HPDE6-E6E7 (cell line): ENCODE measurements around the gene RHCE.
A peak's percentile ranks its signal among the peaks of the same experiment; 100 is the strongest.
"Not testable (repeated sequence)": the region's sequence is repeated elsewhere in the genome, so short reads cannot be mapped to it uniquely, and the experiment has no call there.

Experiments used
- DNase-seq: peaks from one replicate; pipeline ENCODE4 v3.0.0; 2011; ENCODE audit warnings: missing footprints; ENCODE audit errors: extremely low spot score

The RHCE gene

GRCh38 chr1:25342846-25343245 lies 77.8 kb downstream of the RHCE start:
- no peak for DNase-seq

GRCh38 chr1:25341746-25342145 lies 78.9 kb downstream of the RHCE start:
- no peak for DNase-seq

- DNase-seq = no peak
Measured at GRCh38 chr1:25338986-25339385, 81.6 kb downstream of the RHCE start.

GRCh38 chr1:25338188-25338981 lies 82.2 kb downstream of the RHCE start, which contains the start of gene TMEM50A:
TMEM50A (plus strand) TSS chr1:25338334; CDS start chr1:25340487, 2,153 bp downstream.
- DNase-seq = peak; percentile 81

GRCh38 chr1:25337483-25338187 lies 83.0 kb downstream of the RHCE start:
- not testable (repeated sequence) for DNase-seq

GRCh38 chr1:25336922-25337354 lies 83.7 kb downstream of the RHCE start:
- not testable (repeated sequence) for DNase-seq

- DNase-seq = not testable (repeated sequence)
Measured at GRCh38 chr1:25329950-25330349, 90.7 kb downstream of the RHCE start.

GRCh38 chr1:25329336-25329735 lies 91.3 kb downstream of the RHCE start:
- DNase-seq = not testable (repeated sequence)

GRCh38 chr1:25328791-25329185 lies 91.8 kb downstream of the RHCE start:
- not testable (repeated sequence) for DNase-seq

- DNase-seq = not testable (repeated sequence)
Measured at GRCh38 chr1:25327864-25328790, 92.5 kb downstream of the RHCE start.

GRCh38 chr1:25324407-25324806 lies 96.2 kb downstream of the RHCE start:
- not testable (repeated sequence) for DNase-seq

- DNase-seq = not testable (repeated sequence)
Measured at GRCh38 chr1:25322127-25322526, 98.5 kb downstream of the RHCE start.

- not testable (repeated sequence) for DNase-seq
Measured at GRCh38 chr1:25320314-25320938, 100.2 kb downstream of the RHCE start.

- DNase-seq = not testable (repeated sequence)
Measured at GRCh38 chr1:25312806-25313470, 107.7 kb downstream of the RHCE start.
